HG02973 (cell line): ENCODE results near the gene MEDAG.
A peak's percentile ranks its signal among the peaks of the same experiment; 100 is the strongest.

Experiments used
- ATAC-seq: cut with Tn5 transposase; IDR thresholded peaks from one replicate; pipeline ENCODE4 v1.9.1; 2021; ENCODE audit warnings: moderate library complexity; ENCODE audit not compliant: unreplicated experiment

MEDAG gene

GRCh38 chr13:30905932-30906383 lies at the start of gene MEDAG:
MEDAG (plus strand) TSS chr13:30906271; CDS start chr13:30906516, 245 bp downstream.
- no peak for ATAC-seq

- ATAC-seq = no peak
Measured at GRCh38 chr13:30857018-30857417, 49.1 kb upstream of the MEDAG start.

- no peak for ATAC-seq
Measured at GRCh38 chr13:30857636-30858035, 48.4 kb upstream of the MEDAG start.

- no peak for ATAC-seq
Measured at GRCh38 chr13:30859326-30859725, 46.7 kb upstream of the MEDAG start.

- ATAC-seq = no peak
Measured at GRCh38 chr13:30861163-30861562, 44.9 kb upstream of the MEDAG start.

GRCh38 chr13:30861836-30862467 lies 44.1 kb upstream of the MEDAG start:
- ATAC-seq = no peak

- ATAC-seq = no peak
Measured at GRCh38 chr13:30862707-30863106, 43.4 kb upstream of the MEDAG start.

GRCh38 chr13:30863231-30863630 lies 42.8 kb upstream of the MEDAG start:
- ATAC-seq = no peak

- no peak for ATAC-seq
Measured at GRCh38 chr13:30863796-30864195, 42.3 kb upstream of the MEDAG start.

GRCh38 chr13:30864433-30865122 lies 41.5 kb upstream of the MEDAG start:
- no peak for ATAC-seq

GRCh38 chr13:30865123-30866049 lies 40.7 kb upstream of the MEDAG start:
- peak; percentile 77 for ATAC-seq

GRCh38 chr13:30866677-30867076 lies 39.4 kb upstream of the MEDAG start:
- no peak for ATAC-seq

GRCh38 chr13:30867089-30867669 lies 38.9 kb upstream of the MEDAG start:
- ATAC-seq = no peak

GRCh38 chr13:30868799-30869470 lies 37.1 kb upstream of the MEDAG start:
- ATAC-seq = no peak

GRCh38 chr13:30869491-30869890 lies 36.6 kb upstream of the MEDAG start:
- ATAC-seq = no peak

GRCh38 chr13:30870049-30870884 lies 35.8 kb upstream of the MEDAG start:
- peak; percentile 39 for ATAC-seq

- no peak for ATAC-seq
Measured at GRCh38 chr13:30870916-30871587, 35.0 kb upstream of the MEDAG start.

- no peak for ATAC-seq
Measured at GRCh38 chr13:30871588-30872275, 34.3 kb upstream of the MEDAG start.

GRCh38 chr13:30872276-30872594 lies 33.8 kb upstream of the MEDAG start:
- no peak for ATAC-seq
